Measurements from ENCODE around the gene C12orf43.

The C12orf43 gene

GRCh38 chr12:120965534-120966091 lies 50.7 kb downstream of the C12orf43 start:
- ChIA-PET POLR2A (no interaction called here), CTCF (no interaction called here)
- DNase-seq (ENCODE audit: extremely low spot score) = no peak
- TF ChIP-seq ZNF384 (IDR thresholded peaks at IDR 0.05) (no peak), SP1 (IDR thresholded peaks at IDR 0.05) (no peak), TARDBP (IDR thresholded peaks at IDR 0.05) (no peak), ELF4 (IDR thresholded peaks at IDR 0.05) (no peak), FOXA1 (IDR thresholded peaks at IDR 0.05) (no peak), HDGF (IDR thresholded peaks at IDR 0.05; ENCODE audit: borderline replicate concordance) (no peak), BHLHE40 (IDR thresholded peaks at IDR 0.05; ENCODE audit: borderline replicate concordance) (no peak), NFRKB (IDR thresholded peaks at IDR 0.05) (no peak), LEF1 (IDR thresholded peaks at IDR 0.05; ENCODE audit: borderline replicate concordance) (no peak), SUZ12 (IDR thresholded peaks at IDR 0.05) (no peak), L3MBTL2 (conservative IDR thresholded peaks at IDR 0.05) (no peak), FOXK2 (IDR thresholded peaks at IDR 0.05) (no peak), FOXM1 (IDR thresholded peaks at IDR 0.05; ENCODE audit: borderline replicate concordance) (no peak), CTBP1 (IDR thresholded peaks at IDR 0.05; ENCODE audit: borderline replicate concordance) (no peak), ARNT (IDR thresholded peaks at IDR 0.05) (no peak), PKNOX1 (IDR thresholded peaks at IDR 0.05) (no peak)

GRCh38 chr12:120964298-120964697 lies 52.0 kb downstream of the C12orf43 start:
- POLR2A ChIA-PET = no interaction called here
- TF ChIP-seq FOXM1 (IDR thresholded peaks at IDR 0.05; ENCODE audit: borderline replicate concordance) (no peak), NFRKB (IDR thresholded peaks at IDR 0.05) (no peak), FOXA1 (IDR thresholded peaks at IDR 0.05) (no peak), SP1 (IDR thresholded peaks at IDR 0.05) (no peak), ZNF384 (IDR thresholded peaks at IDR 0.05) (no peak), L3MBTL2 (conservative IDR thresholded peaks at IDR 0.05) (no peak), FOXK2 (IDR thresholded peaks at IDR 0.05) (no peak), TARDBP (IDR thresholded peaks at IDR 0.05) (no peak), PKNOX1 (IDR thresholded peaks at IDR 0.05) (no peak), BHLHE40 (IDR thresholded peaks at IDR 0.05; ENCODE audit: borderline replicate concordance) (no peak), HDGF (IDR thresholded peaks at IDR 0.05; ENCODE audit: borderline replicate concordance) (no peak), SUZ12 (IDR thresholded peaks at IDR 0.05) (no peak), ELF4 (IDR thresholded peaks at IDR 0.05) (no peak)
- CTCF ChIA-PET = no interaction called here
- no peak for DNase-seq (ENCODE audit: extremely low spot score)

GRCh38 chr12:120962532-120963020 lies 53.7 kb downstream of the C12orf43 start:
- CTCF ChIA-PET = no interaction called here
- DNase-seq (ENCODE audit: extremely low spot score) = no peak
- POLR2A ChIA-PET = no interaction called here
- TF ChIP-seq FOXM1 (IDR thresholded peaks at IDR 0.05; ENCODE audit: borderline replicate concordance) (no peak), FOXA1 (IDR thresholded peaks at IDR 0.05) (no peak), ELF4 (IDR thresholded peaks at IDR 0.05) (no peak), SUZ12 (IDR thresholded peaks at IDR 0.05) (no peak), TARDBP (IDR thresholded peaks at IDR 0.05) (no peak), NFRKB (IDR thresholded peaks at IDR 0.05) (no peak), ZNF384 (IDR thresholded peaks at IDR 0.05) (no peak), FOXK2 (IDR thresholded peaks at IDR 0.05) (no peak)

- CTCF ChIA-PET = no interaction called here
These were observed 54.4 kb downstream of the C12orf43 start for GRCh38 chr12:120961604-120962531.

GRCh38 chr12:120960657-120961056 lies 55.6 kb downstream of the C12orf43 start:
- CTCF ChIA-PET = interaction anchor here (1.1 kb wide), 1 partner anchor 11 kb away, joined by 5 read pairs; no protein-coding TSS in a partner anchor
- POLR2A ChIA-PET = interaction anchor here (0.6 kb wide), 1 partner anchor 489 kb away, joined by 3 read pairs; no protein-coding TSS in a partner anchor
- DNase-seq (ENCODE audit: extremely low spot score) = no peak
- TF ChIP-seq SP1 (IDR thresholded peaks at IDR 0.05) (no peak), NFRKB (IDR thresholded peaks at IDR 0.05) (no peak), FOXK2 (IDR thresholded peaks at IDR 0.05) (no peak), TARDBP (IDR thresholded peaks at IDR 0.05) (no peak), FOXA1 (IDR thresholded peaks at IDR 0.05) (no peak), ARNT (IDR thresholded peaks at IDR 0.05) (no peak), ELF4 (IDR thresholded peaks at IDR 0.05) (no peak), FOXM1 (IDR thresholded peaks at IDR 0.05; ENCODE audit: borderline replicate concordance) (no peak), CTBP1 (IDR thresholded peaks at IDR 0.05; ENCODE audit: borderline replicate concordance) (no peak), L3MBTL2 (conservative IDR thresholded peaks at IDR 0.05) (no peak), HDGF (IDR thresholded peaks at IDR 0.05; ENCODE audit: borderline replicate concordance) (no peak), PKNOX1 (IDR thresholded peaks at IDR 0.05) (no peak), BHLHE40 (IDR thresholded peaks at IDR 0.05; ENCODE audit: borderline replicate concordance) (no peak), LEF1 (IDR thresholded peaks at IDR 0.05; ENCODE audit: borderline replicate concordance) (no peak), ZNF384 (IDR thresholded peaks at IDR 0.05) (no peak)

More at GRCh38 chr12:120961604-120962531, 54.4 kb downstream of the C12orf43 start:
- no peak for TF ChIP-seq ARNT (IDR thresholded peaks at IDR 0.05)
- no peak for TF ChIP-seq CTBP1 (IDR thresholded peaks at IDR 0.05; ENCODE audit: borderline replicate concordance)
- TF ChIP-seq LEF1 (IDR thresholded peaks at IDR 0.05; ENCODE audit: borderline replicate concordance) = no peak
- no peak for TF ChIP-seq FOXA1 (IDR thresholded peaks at IDR 0.05)
- TF ChIP-seq PKNOX1 (IDR thresholded peaks at IDR 0.05) = no peak
- no peak for TF ChIP-seq SUZ12 (IDR thresholded peaks at IDR 0.05)
- TF ChIP-seq ZNF384 (IDR thresholded peaks at IDR 0.05) = no peak
- TF ChIP-seq BHLHE40 (IDR thresholded peaks at IDR 0.05; ENCODE audit: borderline replicate concordance) = no peak
- no peak for TF ChIP-seq FOXK2 (IDR thresholded peaks at IDR 0.05)
- no peak for TF ChIP-seq FOXM1 (IDR thresholded peaks at IDR 0.05; ENCODE audit: borderline replicate concordance)
- no peak for TF ChIP-seq SP1 (IDR thresholded peaks at IDR 0.05)
- no peak for TF ChIP-seq L3MBTL2 (conservative IDR thresholded peaks at IDR 0.05)
- TF ChIP-seq ELF4 (IDR thresholded peaks at IDR 0.05) = no peak
- peak; percentile 46 for DNase-seq (ENCODE audit: extremely low spot score)
- POLR2A ChIA-PET = no interaction called here

All from HEK293T (cell line).